Medulla oblongata (tissue), 1 donor: ENCODE measurements around the gene TRAK2.
A peak's percentile ranks its signal among the peaks of the same experiment; 100 is the strongest.
"Not testable (repeated sequence)": the region's sequence is repeated elsewhere in the genome, so short reads cannot be mapped to it uniquely, and the experiment has no call there.

Experiments used
- DNase-seq: peaks from one replicate; pipeline ENCODE4 v3.0.0-alpha.2; 2015; ENCODE audit errors: extremely low spot score

Gene TRAK2

GRCh38 chr2:201451292-201452057 lies at the start of gene TRAK2, which contains the start of gene STRADB:
Gene TRAK2, minus strand, starts transcription at chr2:201451458. Its CDS starts 30,951 bp downstream, at chr2:201420507.
Gene STRADB, plus strand, starts transcription at chr2:201451740. Its CDS starts 3,101 bp downstream, at chr2:201454841.
- peak; percentile 98 for DNase-seq

- DNase-seq = no peak
Observed at GRCh38 chr2:201500534-201500933, 49.3 kb upstream of the TRAK2 start.

- DNase-seq = no peak
Observed at GRCh38 chr2:201496785-201497184, 45.5 kb upstream of the TRAK2 start.

- DNase-seq = no peak
Observed at GRCh38 chr2:201490291-201490690, 39.0 kb upstream of the TRAK2 start.

- no peak for DNase-seq
Observed at GRCh38 chr2:201484805-201485204, 33.5 kb upstream of the TRAK2 start.

- DNase-seq = not testable (repeated sequence)
Observed at GRCh38 chr2:201483758-201484157, 32.5 kb upstream of the TRAK2 start.

GRCh38 chr2:201483342-201483741 lies 32.1 kb upstream of the TRAK2 start:
- DNase-seq = no peak

- no peak for DNase-seq
Observed at GRCh38 chr2:201482543-201482942, 31.3 kb upstream of the TRAK2 start.

- no peak for DNase-seq
Observed at GRCh38 chr2:201472411-201472810, 21.2 kb upstream of the TRAK2 start.

GRCh38 chr2:201471732-201472393 lies 20.6 kb upstream of the TRAK2 start:
- DNase-seq = no peak

GRCh38 chr2:201470821-201471731 lies 19.8 kb upstream of the TRAK2 start:
- DNase-seq = no peak

- DNase-seq = no peak
Observed at GRCh38 chr2:201467666-201468065, 16.4 kb upstream of the TRAK2 start.

- DNase-seq = peak; percentile 27
Observed at GRCh38 chr2:201466050-201466675, 14.9 kb upstream of the TRAK2 start.

GRCh38 chr2:201465524-201465971 lies 14.3 kb upstream of the TRAK2 start:
- peak; percentile 69 for DNase-seq

GRCh38 chr2:201464547-201464946 lies 13.3 kb upstream of the TRAK2 start:
- no peak for DNase-seq

- DNase-seq = no peak
Observed at GRCh38 chr2:201460532-201460931, 9.3 kb upstream of the TRAK2 start.

GRCh38 chr2:201458381-201458780 lies 7.1 kb upstream of the TRAK2 start:
- no peak for DNase-seq

- no peak for DNase-seq
Observed at GRCh38 chr2:201452922-201453643, 1.8 kb upstream of the TRAK2 start.

GRCh38 chr2:201452058-201452921 lies 1.0 kb upstream of the TRAK2 start:
- DNase-seq = peak; percentile 32

- no peak for DNase-seq
Observed at GRCh38 chr2:201450954-201451291, 335 bp downstream of the TRAK2 start.
